ENCODE measurements around the gene TMEM51. TPM values are rescaled to one million over a fixed set of nuclear protein-coding genes. Genes with fewer than 3 reads are reported as not detected.

TMEM51 gene
- total and polyA plus RNA-seq, 5 donors = 3.7 to 5.4 (median 4.3) TPM

GRCh38 chr1:15198684-15199083 is 45.1 kb downstream of the TMEM51 start:
- DNase-seq = no peak
- Histone ChIP-seq H3K27me3 (ENCODE audit: control insufficient read depth, insufficient read depth) (no peaks in the 10 kb centered on the region), H3K4me3 (ENCODE audit: low read length) (no peak overlapping the region), H3K4me1 (ENCODE audit: control insufficient read depth, insufficient read depth, low read length) (no peaks in the 10 kb centered on the region), H3K9me3 (ENCODE audit: control insufficient read depth, low read length) (no peaks in the 10 kb centered on the region), H3K27ac (ENCODE audit: low read length) (no peak overlapping the region)
- WGBS = 87% methylated on average over 8 of the region's 8 CpGs
- intact Hi-C loops (cut with DNase I) = no loop called here
- ATAC-seq = no peak

DNA sequence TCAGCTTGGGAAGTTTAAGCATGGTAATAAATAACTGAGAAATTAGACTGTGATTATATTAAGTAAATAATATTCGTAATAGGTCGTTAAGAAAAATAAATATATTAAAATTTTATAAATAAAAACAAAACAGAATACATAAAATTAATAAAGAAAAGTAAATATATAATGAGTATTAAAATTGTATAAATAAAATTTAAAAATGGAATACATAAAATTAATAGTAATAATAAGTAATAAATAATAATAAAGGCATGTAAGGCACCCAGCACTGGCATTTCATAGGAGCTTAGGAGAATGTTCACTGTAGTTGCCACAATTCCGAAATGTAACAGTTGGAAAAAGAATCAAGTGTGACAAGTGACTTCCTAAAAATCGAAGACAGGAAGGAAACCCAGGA is 47.7 kb downstream of the TMEM51 start:
- H3K4me3 ChIP-seq (ENCODE audit: low read length) = no peak overlapping the region
- intact Hi-C loops (cut with DNase I) = no loop called here
- no peaks in the 10 kb centered on the region for H3K27me3 ChIP-seq (ENCODE audit: control insufficient read depth, insufficient read depth)
- H3K9me3 ChIP-seq (ENCODE audit: control insufficient read depth, low read length) = no peaks in the 10 kb centered on the region
- DNase-seq (no peak), ATAC-seq (no peak)
- 74% methylated on average over 4 of the region's 4 CpGs for WGBS
- no peaks in the 10 kb centered on the region for H3K4me1 ChIP-seq (ENCODE audit: control insufficient read depth, insufficient read depth, low read length)
- H3K27ac ChIP-seq (ENCODE audit: low read length) = no peak overlapping the region

DNA sequence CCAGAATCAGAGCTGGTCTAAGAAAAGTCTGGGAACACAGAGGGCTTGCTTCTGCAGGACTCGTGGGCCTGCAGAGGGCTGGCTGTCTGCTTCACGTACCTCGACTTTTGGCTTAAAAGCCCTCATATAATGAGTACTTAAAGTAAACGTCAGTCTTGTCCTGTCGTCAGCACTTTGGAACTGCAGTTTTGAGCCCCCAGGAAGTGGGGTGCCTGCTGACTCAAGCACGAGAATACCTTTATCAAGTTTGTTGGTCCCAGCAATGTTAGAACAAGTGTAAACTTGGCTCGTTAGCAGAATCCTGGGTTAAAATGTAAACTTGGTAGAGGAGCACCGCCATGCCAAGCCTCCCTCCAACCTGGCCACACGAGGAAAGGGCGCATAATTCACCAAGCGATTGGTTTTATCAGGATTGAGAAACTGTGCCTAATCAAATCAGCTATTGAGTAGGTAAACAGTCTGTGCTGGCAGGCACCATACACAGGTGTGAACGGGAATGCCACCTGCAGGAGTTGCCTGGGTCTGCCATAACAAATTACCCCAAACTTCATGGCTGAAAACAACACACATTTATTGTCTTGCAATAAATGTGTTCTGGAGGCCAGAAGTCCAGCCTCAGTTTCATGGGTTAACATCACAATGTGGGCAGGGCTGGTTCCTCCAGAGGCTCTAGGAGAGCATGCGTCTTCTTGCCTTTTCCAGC is 48.5 kb downstream of the TMEM51 start:
- ATAC-seq = no peak
- Histone ChIP-seq H3K27ac (ENCODE audit: low read length) (no peak overlapping the region), H3K4me1 (ENCODE audit: control insufficient read depth, insufficient read depth, low read length) (no peaks in the 10 kb centered on the region), H3K4me3 (ENCODE audit: low read length) (no peak overlapping the region), H3K9me3 (ENCODE audit: control insufficient read depth, low read length) (no peaks in the 10 kb centered on the region), H3K27me3 (ENCODE audit: control insufficient read depth, insufficient read depth) (no peaks in the 10 kb centered on the region)
- intact Hi-C loops (cut with DNase I) = no loop called here
- 77% methylated on average over 13 of the region's 13 CpGs for WGBS
- DNase-seq = no peak

DNA sequence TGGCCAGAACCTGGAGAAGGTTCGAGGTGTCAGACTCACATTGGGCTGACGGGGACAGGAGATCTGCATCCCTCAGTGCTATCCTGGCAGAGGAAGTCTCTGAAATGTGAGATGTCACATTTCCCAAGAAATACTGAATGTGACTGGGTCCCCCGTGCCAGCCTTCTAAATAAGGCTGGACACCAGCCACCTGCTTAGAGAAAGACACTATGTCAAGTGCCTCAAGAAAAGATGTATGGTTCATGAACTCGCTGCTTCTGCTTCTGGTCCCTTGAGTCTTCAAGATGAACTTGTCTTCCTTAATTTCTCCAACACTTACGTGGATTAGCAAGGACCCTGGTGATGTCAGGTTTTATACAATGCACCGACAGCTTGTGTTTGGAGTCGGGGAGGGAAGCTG is 51.4 kb downstream of the TMEM51 start:
- no peak overlapping the region for H3K4me3 ChIP-seq (ENCODE audit: low read length)
- 90% methylated on average over 7 of the region's 7 CpGs for WGBS
- DNase-seq (no peak), ATAC-seq (no peak)
- no peak overlapping the region for H3K27ac ChIP-seq (ENCODE audit: low read length)
- H3K4me1 ChIP-seq (ENCODE audit: control insufficient read depth, insufficient read depth, low read length) = no peaks in the 10 kb centered on the region
- no peaks in the 10 kb centered on the region for H3K27me3 ChIP-seq (ENCODE audit: control insufficient read depth, insufficient read depth)
- no peaks in the 10 kb centered on the region for H3K9me3 ChIP-seq (ENCODE audit: control insufficient read depth, low read length)
- intact Hi-C loops (cut with DNase I) = no loop called here

- no peak for DNase-seq
- H3K27me3 ChIP-seq (ENCODE audit: control insufficient read depth, insufficient read depth) = no peaks in the 10 kb centered on the region
- no peaks in the 10 kb centered on the region for H3K9me3 ChIP-seq (ENCODE audit: control insufficient read depth, low read length)
- WGBS = 89% methylated on average over 12 of the region's 12 CpGs
- H3K27ac ChIP-seq (ENCODE audit: low read length) = no peak overlapping the region
- ATAC-seq = no peak
- H3K4me3 ChIP-seq (ENCODE audit: low read length) = no peak overlapping the region
- intact Hi-C loops (cut with DNase I) = no loop called here
- no peaks in the 10 kb centered on the region for H3K4me1 ChIP-seq (ENCODE audit: control insufficient read depth, insufficient read depth, low read length)
These were observed 52.2 kb downstream of the TMEM51 start for GRCh38 chr1:15205586-15206346.

DNA sequence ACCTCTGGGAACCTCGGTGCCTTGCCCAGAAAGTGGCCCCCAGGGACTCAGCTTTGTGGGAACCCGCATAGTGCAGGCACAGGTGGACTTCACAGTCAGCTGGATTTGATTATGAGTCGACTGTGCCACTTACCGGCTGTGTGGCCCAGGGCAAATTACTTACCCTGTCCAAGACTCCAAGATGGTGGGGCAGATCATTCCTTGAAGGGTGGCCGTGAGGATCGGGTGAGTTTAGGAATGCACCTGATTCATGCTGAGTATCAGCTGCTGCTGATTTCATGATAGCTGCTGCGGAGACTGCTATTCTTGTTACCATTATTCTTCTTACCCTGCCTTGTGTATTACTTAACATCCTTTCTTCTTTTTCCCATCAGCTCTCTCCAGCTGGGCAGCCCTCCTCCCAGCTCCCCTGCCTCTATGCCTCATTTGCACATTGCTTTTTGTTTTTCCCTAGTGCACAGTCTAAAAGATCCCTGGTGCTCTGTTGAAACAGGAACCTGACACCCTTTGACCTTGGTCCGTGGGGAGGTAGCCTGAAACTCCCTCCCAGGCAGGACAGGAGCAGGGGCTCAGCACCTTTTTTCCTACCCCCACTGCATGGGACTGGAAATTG is 53.0 kb downstream of the TMEM51 start:
- intact Hi-C loops (cut with DNase I) = no loop called here
- Histone ChIP-seq H3K4me3 (ENCODE audit: low read length) (no peak overlapping the region), H3K27me3 (ENCODE audit: control insufficient read depth, insufficient read depth) (no peaks in the 10 kb centered on the region), H3K4me1 (ENCODE audit: control insufficient read depth, insufficient read depth, low read length) (no peaks in the 10 kb centered on the region), H3K27ac (ENCODE audit: low read length) (no peak overlapping the region), H3K9me3 (ENCODE audit: control insufficient read depth, low read length) (no peaks in the 10 kb centered on the region)
- WGBS = 70% methylated on average over 8 of the region's 8 CpGs
- no peak for ATAC-seq
- no peak for DNase-seq

DNA sequence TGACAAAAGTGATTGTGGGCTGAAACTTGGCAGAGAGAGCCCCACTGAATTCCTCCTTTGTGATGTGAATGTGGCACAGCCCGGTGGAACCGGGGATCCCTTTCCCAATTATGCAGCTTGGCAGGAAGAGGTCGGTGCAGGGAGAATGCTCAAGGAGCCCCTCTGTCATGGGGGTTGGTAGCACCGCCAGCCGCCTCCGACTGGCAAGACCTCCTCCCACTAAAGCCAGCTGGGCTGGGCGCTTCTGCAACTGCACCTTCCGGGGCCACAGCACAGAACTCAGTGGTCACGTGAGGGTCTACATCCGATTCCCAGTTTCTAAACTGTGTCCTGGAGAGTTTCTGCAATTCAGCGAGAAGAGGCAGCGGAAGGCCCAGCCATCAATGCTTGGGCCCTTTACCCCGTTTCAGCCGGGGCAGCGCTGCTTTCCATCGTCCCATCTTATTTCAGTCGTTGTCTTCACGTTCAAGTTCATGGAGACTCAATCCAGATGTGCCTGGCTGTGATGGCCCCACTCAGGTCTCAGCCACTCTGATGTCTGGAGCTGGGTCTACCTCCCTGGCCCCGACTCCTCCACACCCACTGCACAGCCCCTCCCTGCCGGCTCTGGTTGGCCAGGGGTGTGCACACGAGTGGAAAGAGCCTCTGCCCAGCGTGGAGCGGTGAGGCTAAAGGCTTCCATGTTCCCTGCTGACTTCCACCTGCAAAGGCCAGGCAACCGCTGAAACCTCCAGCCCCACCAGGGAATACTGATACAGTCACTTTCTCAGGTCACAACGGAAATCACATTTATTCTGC is 53.7 kb downstream of the TMEM51 start:
- WGBS = 74% methylated on average over 25 of the region's 25 CpGs
- Histone ChIP-seq H3K9me3 (ENCODE audit: control insufficient read depth, low read length) (no peaks in the 10 kb centered on the region), H3K4me3 (ENCODE audit: low read length) (no peak overlapping the region), H3K4me1 (ENCODE audit: control insufficient read depth, insufficient read depth, low read length) (no peaks in the 10 kb centered on the region), H3K27ac (ENCODE audit: low read length) (no peak overlapping the region), H3K27me3 (ENCODE audit: control insufficient read depth, insufficient read depth) (no peaks in the 10 kb centered on the region)
- ATAC-seq (peak in 1 of 2 donors; percentile 33), DNase-seq (no peak)
- intact Hi-C loops (cut with DNase I) = no loop called here

GRCh38 chr1:15207829-15208429 is 54.4 kb downstream of the TMEM51 start:
- Histone ChIP-seq H3K4me1 (ENCODE audit: control insufficient read depth, insufficient read depth, low read length) (no peaks in the 10 kb centered on the region), H3K27ac (ENCODE audit: low read length) (no peak overlapping the region), H3K9me3 (ENCODE audit: control insufficient read depth, low read length) (no peaks in the 10 kb centered on the region), H3K27me3 (ENCODE audit: control insufficient read depth, insufficient read depth) (no peaks in the 10 kb centered on the region), H3K4me3 (ENCODE audit: low read length) (no peak overlapping the region)
- DNase-seq (no peak), ATAC-seq (no peak)
- intact Hi-C loops (cut with DNase I) = no loop called here
- 82% methylated on average over 6 of the region's 6 CpGs for WGBS

GRCh38 chr1:15210651-15211375 is 57.3 kb downstream of the TMEM51 start:
- H3K4me3 ChIP-seq (ENCODE audit: low read length) = no peak overlapping the region
- DNase-seq (no peak), ATAC-seq (no peak)
- intact Hi-C loops (cut with DNase I) = no loop called here
- 83% methylated on average over 7 of the region's 7 CpGs for WGBS
- no peaks in the 10 kb centered on the region for H3K9me3 ChIP-seq (ENCODE audit: control insufficient read depth, low read length)
- no peak overlapping the region for H3K27ac ChIP-seq (ENCODE audit: low read length)
- no peaks in the 10 kb centered on the region for H3K27me3 ChIP-seq (ENCODE audit: control insufficient read depth, insufficient read depth)
- H3K4me1 ChIP-seq (ENCODE audit: control insufficient read depth, insufficient read depth, low read length) = no peaks in the 10 kb centered on the region

DNA sequence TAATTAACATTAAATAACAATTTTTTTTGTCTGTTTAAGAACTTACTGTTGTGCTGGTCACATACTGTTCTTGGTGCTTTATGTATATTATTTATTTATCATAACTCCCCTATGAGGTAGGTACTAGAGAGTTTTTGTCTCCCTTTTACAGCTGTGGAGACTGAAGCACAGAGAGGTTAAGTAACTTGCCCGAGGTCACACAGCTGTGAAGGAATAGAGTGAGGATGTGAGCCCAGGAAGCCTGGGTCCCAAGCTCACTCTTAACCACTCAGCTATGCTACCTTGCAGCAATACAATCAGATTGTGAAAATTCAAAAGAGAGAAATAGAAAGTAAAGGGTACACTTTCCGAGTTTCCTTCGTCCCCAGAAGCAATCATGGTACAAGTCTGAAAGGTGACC is 57.9 kb downstream of the TMEM51 start:
- H3K27me3 ChIP-seq (ENCODE audit: control insufficient read depth, insufficient read depth) = no peaks in the 10 kb centered on the region
- no peak overlapping the region for H3K4me3 ChIP-seq (ENCODE audit: low read length)
- no peaks in the 10 kb centered on the region for H3K4me1 ChIP-seq (ENCODE audit: control insufficient read depth, insufficient read depth, low read length)
- WGBS = 96% methylated on average over 3 of the region's 3 CpGs
- no peaks in the 10 kb centered on the region for H3K9me3 ChIP-seq (ENCODE audit: control insufficient read depth, low read length)
- H3K27ac ChIP-seq (ENCODE audit: low read length) = no peak overlapping the region
- ATAC-seq (no peak), DNase-seq (no peak)
- intact Hi-C loops (cut with DNase I) = no loop called here

All from right cardiac atrium (tissue), 5 donors.